Inflammatory macrophage treated with lipopolysaccharide for 1 hour (primary cell): ENCODE measurements around the gene GRM4.
A peak's percentile ranks its signal among the peaks of the same experiment; 100 is the strongest.

Experiments
- DNase-seq, 2 donors: peaks; one replicate each; pipeline ENCODE4 v3.0.0-alpha.2; 2020 to 2022

The GRM4 gene

GRCh38 chr6:34142061-34142998 is 3.6 kb downstream of the GRM4 start:
- no peak for DNase-seq

- no peak for DNase-seq
Observed at GRCh38 chr6:34140075-34140474, 5.8 kb downstream of the GRM4 start.

- DNase-seq: peak; percentile 32 to 40
Observed at GRCh38 chr6:34138914-34139510, 6.9 kb downstream of the GRM4 start.

GRCh38 chr6:34138191-34138590 is 7.7 kb downstream of the GRM4 start:
- DNase-seq: no peak

- DNase-seq: no peak
Observed at GRCh38 chr6:34135541-34135940, 10.3 kb downstream of the GRM4 start.

- no peak for DNase-seq
Observed at GRCh38 chr6:34132486-34133185, 13.3 kb downstream of the GRM4 start.

GRCh38 chr6:34131326-34132290 is 14.3 kb downstream of the GRM4 start:
- DNase-seq: no peak

GRCh38 chr6:34130862-34131261 is 15.0 kb downstream of the GRM4 start:
- no peak for DNase-seq

- DNase-seq: no peak
Observed at GRCh38 chr6:34129753-34130152, 16.1 kb downstream of the GRM4 start.

- no peak for DNase-seq
Observed at GRCh38 chr6:34128045-34128444, 17.8 kb downstream of the GRM4 start.

- no peak for DNase-seq
Observed at GRCh38 chr6:34126419-34126818, 19.5 kb downstream of the GRM4 start.

- DNase-seq: no peak
Observed at GRCh38 chr6:34125939-34126338, 19.9 kb downstream of the GRM4 start.

GRCh38 chr6:34120953-34121675 is 24.8 kb downstream of the GRM4 start:
- DNase-seq: no peak

GRCh38 chr6:34115915-34116314 is 30.0 kb downstream of the GRM4 start:
- DNase-seq: no peak

- no peak for DNase-seq
Observed at GRCh38 chr6:34115403-34115795, 30.5 kb downstream of the GRM4 start.

GRCh38 chr6:34114695-34115402 is 31.0 kb downstream of the GRM4 start:
- DNase-seq: no peak

GRCh38 chr6:34113532-34113931 is 32.4 kb downstream of the GRM4 start:
- DNase-seq: no peak

GRCh38 chr6:34112126-34112525 is 33.8 kb downstream of the GRM4 start:
- no peak for DNase-seq

- DNase-seq: no peak
Observed at GRCh38 chr6:34110610-34111009, 35.3 kb downstream of the GRM4 start.

- no peak for DNase-seq
Observed at GRCh38 chr6:34108176-34108575, 37.7 kb downstream of the GRM4 start.

GRCh38 chr6:34106900-34107299 is 39.0 kb downstream of the GRM4 start:
- no peak for DNase-seq
